ENCODE results near the gene TDP2. TPM values are rescaled to one million over a fixed set of nuclear protein-coding genes. Genes with fewer than 3 reads are reported as not detected.

Gene TDP2
- polyA plus RNA-seq, 1 experiment = 16.8 TPM

DNA sequence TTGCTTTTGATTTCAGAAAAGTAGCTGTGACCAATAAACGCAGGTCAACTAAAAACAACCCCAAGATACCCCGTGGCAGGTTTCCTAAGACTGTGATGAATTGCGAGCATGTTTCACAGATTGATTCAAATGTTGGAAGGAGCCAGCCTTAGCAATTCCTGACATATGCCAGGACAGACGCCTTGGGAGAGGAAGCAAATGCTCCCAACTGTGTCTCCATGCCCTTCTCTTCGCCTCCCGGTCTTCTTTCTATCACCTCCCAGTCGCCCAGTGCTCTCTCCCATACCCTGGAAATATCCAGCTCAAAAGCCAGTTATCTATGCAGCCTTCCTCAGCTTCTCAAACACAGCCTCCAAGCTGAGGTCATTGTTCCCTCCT, 52.7 kb downstream of the TDP2 start:
- Histone ChIP-seq H3K36me3 (ENCODE audit: control insufficient read depth, insufficient read depth, low read length) (no peaks in the 10 kb centered on the region), H3K27me3 (ENCODE audit: control insufficient read depth, insufficient read depth, low read length) (peaks cover 2% of the 10 kb centered on the region; the same call in 1 of the 2 replicates), H3K4me3 (ENCODE audit: low read depth, low read length) (no peak overlapping the region)
- DNase-seq (ENCODE audit: low read depth) = no peak
- ChIA-PET CTCF (no interaction called here), POLR2A (no interaction called here)
- TF ChIP-seq, protein P1, sequence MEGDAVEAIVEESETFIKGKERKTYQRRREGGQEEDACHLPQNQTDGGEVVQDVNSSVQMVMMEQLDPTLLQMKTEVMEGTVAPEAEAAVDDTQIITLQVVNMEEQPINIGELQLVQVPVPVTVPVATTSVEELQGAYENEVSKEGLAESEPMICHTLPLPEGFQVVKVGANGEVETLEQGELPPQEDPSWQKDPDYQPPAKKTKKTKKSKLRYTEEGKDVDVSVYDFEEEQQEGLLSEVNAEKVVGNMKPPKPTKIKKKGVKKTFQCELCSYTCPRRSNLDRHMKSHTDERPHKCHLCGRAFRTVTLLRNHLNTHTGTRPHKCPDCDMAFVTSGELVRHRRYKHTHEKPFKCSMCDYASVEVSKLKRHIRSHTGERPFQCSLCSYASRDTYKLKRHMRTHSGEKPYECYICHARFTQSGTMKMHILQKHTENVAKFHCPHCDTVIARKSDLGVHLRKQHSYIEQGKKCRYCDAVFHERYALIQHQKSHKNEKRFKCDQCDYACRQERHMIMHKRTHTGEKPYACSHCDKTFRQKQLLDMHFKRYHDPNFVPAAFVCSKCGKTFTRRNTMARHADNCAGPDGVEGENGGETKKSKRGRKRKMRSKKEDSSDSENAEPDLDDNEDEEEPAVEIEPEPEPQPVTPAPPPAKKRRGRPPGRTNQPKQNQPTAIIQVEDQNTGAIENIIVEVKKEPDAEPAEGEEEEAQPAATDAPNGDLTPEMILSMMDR (IDR thresholded peaks at IDR 0.05; ENCODE audit: insufficient read depth, low read depth, low read length) = no peak

DNA sequence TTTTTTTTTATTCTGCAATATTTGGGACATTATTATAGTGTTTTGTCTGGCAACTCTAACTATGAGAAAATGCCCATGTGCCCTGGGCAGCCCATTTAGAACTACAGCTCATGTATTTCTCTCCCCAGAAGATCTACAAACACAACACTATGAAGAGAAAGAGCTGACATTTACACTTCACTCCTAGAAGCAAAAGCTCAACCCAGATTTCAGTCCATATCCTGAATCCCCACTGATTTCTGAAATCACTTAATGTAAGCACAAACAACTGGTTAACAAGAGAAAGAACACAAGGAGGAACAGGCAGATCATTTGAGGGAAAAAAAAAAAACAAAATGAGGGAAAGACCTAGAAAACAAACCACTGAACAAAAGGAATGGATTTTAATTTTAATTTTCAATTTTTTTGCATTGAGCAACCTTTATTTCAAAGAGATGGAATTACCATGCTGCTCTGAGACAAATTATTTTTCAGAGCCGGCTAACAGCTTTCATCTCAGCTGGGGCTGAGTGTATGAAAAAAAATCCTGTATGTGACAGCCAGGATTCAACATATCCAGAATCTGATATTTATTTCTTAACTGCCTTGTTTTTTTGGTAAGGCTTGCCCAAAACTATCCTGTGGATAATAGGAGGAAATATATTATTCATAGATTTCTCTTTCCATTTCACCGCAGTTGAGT, 53.2 kb downstream of the TDP2 start:
- CTCF ChIA-PET = interaction anchor here (0.9 to 1.1 kb wide), 2 partner anchors 15 to 32 kb away, joined by 3 to 4 read pairs; no protein-coding TSS in a partner anchor

DNA sequence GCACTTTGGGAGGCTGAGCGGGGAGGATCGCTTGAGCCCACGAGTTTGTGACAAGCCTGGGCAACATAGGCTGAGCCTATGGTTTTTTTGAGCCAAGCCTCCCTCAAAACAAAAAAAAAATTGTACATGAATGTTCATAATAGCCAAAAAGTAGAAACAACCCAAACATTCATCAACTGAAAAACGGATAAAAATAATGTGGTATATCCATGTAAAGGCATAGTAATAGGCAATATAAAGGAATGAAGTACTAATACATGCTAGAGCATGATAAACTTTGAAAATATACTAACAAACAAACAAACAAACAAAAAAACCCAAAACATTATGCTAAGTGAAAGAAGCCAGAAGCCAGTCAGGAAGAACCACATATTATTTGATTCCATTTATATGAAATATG, 56.0 kb downstream of the TDP2 start:
- TF ChIP-seq, protein P1 (IDR thresholded peaks at IDR 0.05; ENCODE audit: insufficient read depth, low read depth, low read length) = no peak
- DNase-seq (ENCODE audit: low read depth) = no peak
- H3K4me3 ChIP-seq (ENCODE audit: low read depth, low read length) = no peak overlapping the region
- POLR2A ChIA-PET = no interaction called here
- CTCF ChIA-PET = no interaction called here
- H3K36me3 ChIP-seq (ENCODE audit: control insufficient read depth, insufficient read depth, low read length) = no peaks in the 10 kb centered on the region
- peaks cover 2% of the 10 kb centered on the region; the same call in 1 of the 2 replicates for H3K27me3 ChIP-seq (ENCODE audit: control insufficient read depth, insufficient read depth, low read length)

More for the DNA sequence above, 53.2 kb downstream of the TDP2 start:
- Histone ChIP-seq H3K27me3 (ENCODE audit: control insufficient read depth, insufficient read depth, low read length) (peaks cover 2% of the 10 kb centered on the region; the same call in 1 of the 2 replicates), H3K4me3 (ENCODE audit: low read depth, low read length) (no peak overlapping the region), H3K36me3 (ENCODE audit: control insufficient read depth, insufficient read depth, low read length) (no peaks in the 10 kb centered on the region)
- TF ChIP-seq, protein P1 (IDR thresholded peaks at IDR 0.05; ENCODE audit: insufficient read depth, low read depth, low read length) = no peak
- POLR2A ChIA-PET = no interaction called here
- no peak for DNase-seq (ENCODE audit: low read depth)

DNA sequence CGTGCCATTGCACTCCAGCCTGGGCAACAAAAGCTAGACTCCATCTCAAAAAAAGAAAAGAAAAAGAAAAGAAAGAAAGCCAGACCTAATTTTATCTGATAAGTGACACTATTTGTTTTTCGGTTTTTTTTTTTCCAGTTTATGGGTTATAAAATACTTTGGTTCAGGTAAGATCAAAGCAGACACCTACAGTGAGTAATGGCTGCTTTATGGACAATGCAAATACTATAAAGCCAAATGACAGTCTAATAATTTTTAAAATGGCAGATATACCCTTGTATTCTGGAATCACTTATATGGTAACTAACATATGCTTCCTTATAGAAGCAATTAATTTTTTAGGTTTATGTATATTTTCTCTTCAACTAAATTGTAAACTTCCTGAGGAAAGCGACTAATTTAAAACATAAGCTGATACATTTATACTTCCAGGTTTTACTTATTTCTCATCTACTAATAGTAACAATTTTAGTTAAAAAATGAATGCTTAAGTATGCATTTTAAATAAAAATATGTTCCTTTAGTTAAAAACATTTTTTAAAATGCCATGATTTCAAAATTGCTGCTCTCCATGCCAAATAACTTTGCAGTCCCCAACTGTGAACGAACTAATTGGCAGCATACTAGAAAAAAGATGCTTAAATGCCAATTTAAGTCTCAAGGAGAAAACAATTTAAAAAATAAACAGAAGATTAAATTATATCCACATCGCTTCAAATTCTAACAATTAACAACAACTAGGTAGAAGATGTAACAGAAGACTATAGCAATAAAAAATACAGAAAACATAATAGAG, 59.2 kb downstream of the TDP2 start:
- Histone ChIP-seq H3K4me3 (ENCODE audit: low read depth, low read length) (no peak overlapping the region), H3K36me3 (ENCODE audit: control insufficient read depth, insufficient read depth, low read length) (no peaks in the 10 kb centered on the region), H3K27me3 (ENCODE audit: control insufficient read depth, insufficient read depth, low read length) (no peaks in the 10 kb centered on the region)
- TF ChIP-seq, protein P1 (IDR thresholded peaks at IDR 0.05; ENCODE audit: insufficient read depth, low read depth, low read length) = no peak
- CTCF ChIA-PET = interaction anchor here (1.1 kb wide), 1 partner anchor 14 kb away, joined by 3 read pairs; no protein-coding TSS in a partner anchor
- DNase-seq (ENCODE audit: low read depth) = no peak
- POLR2A ChIA-PET = no interaction called here

DNA sequence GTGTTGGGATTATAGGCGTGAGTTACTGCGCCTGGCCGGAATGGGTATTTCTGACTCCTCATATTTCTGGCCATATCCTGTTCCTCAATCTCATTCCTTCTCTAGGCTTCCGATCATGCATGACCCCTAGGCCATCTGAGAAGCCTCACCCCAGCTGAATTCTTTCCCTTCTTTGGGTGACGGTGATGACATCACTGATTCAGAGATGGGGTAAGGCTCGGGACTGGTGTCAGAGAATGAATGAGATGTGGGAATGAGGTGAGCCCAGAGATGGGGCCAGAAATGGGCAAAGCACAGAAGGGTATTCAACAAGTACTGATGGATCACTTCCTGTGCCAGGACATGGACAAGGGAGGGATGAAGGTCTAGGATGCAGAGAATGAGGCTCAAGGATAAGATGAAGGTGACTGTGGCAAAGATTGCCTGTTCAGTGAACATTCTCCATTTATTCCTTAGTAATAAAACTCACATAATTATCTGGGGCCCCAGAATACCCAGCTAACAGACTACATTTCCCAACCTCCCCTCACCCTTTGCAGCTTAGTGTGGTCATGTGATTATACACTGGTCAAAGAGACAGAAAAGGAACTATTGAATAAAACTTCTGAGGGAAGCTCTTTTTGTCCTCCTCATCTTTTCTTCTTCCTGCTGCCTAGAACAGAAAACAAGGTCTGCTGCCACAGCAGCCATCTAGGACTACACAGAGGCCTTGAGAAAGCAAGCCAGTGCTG, 60.3 kb downstream of the TDP2 start:
- ChIA-PET CTCF (interaction anchor here (0.6 to 1.1 kb wide), 2 partner anchors 12 to 1966 kb away, joined by 3 read pairs; no protein-coding TSS in a partner anchor), POLR2A (no interaction called here)
- TF ChIP-seq, protein P1 (IDR thresholded peaks at IDR 0.05; ENCODE audit: insufficient read depth, low read depth, low read length) = no peak
- Histone ChIP-seq H3K36me3 (ENCODE audit: control insufficient read depth, insufficient read depth, low read length) (no peaks in the 10 kb centered on the region), H3K4me3 (ENCODE audit: low read depth, low read length) (no peak overlapping the region), H3K27me3 (ENCODE audit: control insufficient read depth, insufficient read depth, low read length) (no peaks in the 10 kb centered on the region)
- DNase-seq (ENCODE audit: low read depth) = no peak
